PC-3 (cell line): ENCODE results near the gene ATP8A1. TPM values are rescaled to one million over a fixed set of nuclear protein-coding genes. Genes with fewer than 3 reads are reported as not detected.

Experiments
- ATAC-seq: fragments of 200-7000 bp; cut with Tn5 transposase; 2 replicates; pipeline ENCODE4 v1.9.1; 2020; ENCODE audit warnings: mild to moderate bottlenecking, moderate library complexity
- BruUV-seq: library from RNA; stranded (reverse); fragments of 400-500 nt; replicated peaks from 2 replicates; lab custom pipeline; 2021; lab: Mats Ljungman, UMichigan
- CTCF ChIA-PET: fragments of 300-600 bp; sonication (Branson Sonifier 250); formaldehyde crosslinking; loops from one replicate; lab custom pipeline; 2022; ENCODE audit warnings: antibody characterized with exemption; lab: Charles Lee
- POLR2A ChIA-PET: fragments of 300-600 bp; sonication (Branson Sonifier 250); formaldehyde crosslinking; loops from one replicate; lab custom pipeline; 2022; ENCODE audit warnings: antibody characterized with exemption; ENCODE audit not compliant: unreplicated experiment; lab: Charles Lee
- DNase-seq: peaks from one replicate; pipeline ENCODE4 v3.0.0-alpha.2; 2015
- H2AFZ ChIP-seq: fragments of 300-600 bp; sonication (generic); 2 replicates; pipeline ENCODE4 v1.6.0; 2016; ENCODE audit warnings: antibody characterized with exemption, low read length
- H3F3A ChIP-seq: fragments of 300-600 bp; sonication (generic); one replicate; pipeline ENCODE4 v1.6.0; 2017; ENCODE audit warnings: antibody characterized with exemption, low read length, control low read depth, mild to moderate bottlenecking; ENCODE audit not compliant: unreplicated experiment
- H3K27ac ChIP-seq: fragments of 300-600 bp; sonication (generic); 2 replicates; pipeline ENCODE4 v1.5.1; 2016; ENCODE audit warnings: mild to moderate bottlenecking, low read length
- H3K27me3 ChIP-seq: fragments of 300-600 bp; sonication (generic); 2 replicates; pipeline ENCODE4 v1.6.1; 2016; ENCODE audit warnings: low read length, mixed read lengths
- H3K36me3 ChIP-seq: fragments of 300-600 bp; sonication (generic); 2 replicates; pipeline ENCODE4 v1.6.1; 2016; ENCODE audit warnings: low read depth, mixed run types, low read length, mixed read lengths
- H3K4me1 ChIP-seq: fragments of 300-600 bp; sonication (generic); 2 replicates; pipeline ENCODE4 v1.5.1; 2016; ENCODE audit warnings: low read length; ENCODE audit not compliant: insufficient read depth
- H3K4me2 ChIP-seq: fragments of 300-600 bp; sonication (generic); 2 replicates; pipeline ENCODE4 v1.6.0; 2016; ENCODE audit warnings: low read length
- H3K4me3 ChIP-seq: fragments of 300-600 bp; sonication (generic); 2 replicates; pipeline ENCODE4 v1.5.1; 2016; ENCODE audit warnings: mild to moderate bottlenecking, low read length, mixed read lengths
- H3K79me2 ChIP-seq: fragments of 300-600 bp; sonication (generic); 2 replicates; pipeline ENCODE4 v1.6.1; 2017; ENCODE audit warnings: low read length, mixed read lengths
- H3K9ac ChIP-seq: fragments of 300-600 bp; sonication (generic); 2 replicates; pipeline ENCODE4 v1.6.0; 2016; ENCODE audit warnings: mild to moderate bottlenecking, low read length
- H3K9me2 ChIP-seq: fragments of 300-600 bp; sonication (generic); replicated peaks from 2 replicates; pipeline ENCODE4 v1.6.1; 2016; ENCODE audit warnings: mixed run types, low read length, mixed read lengths
- H3K9me3 ChIP-seq: fragments of 300-600 bp; sonication (generic); 2 replicates; pipeline ENCODE4 v1.6.1; 2016; ENCODE audit warnings: low read length, mixed read lengths
- H4K20me1 ChIP-seq: fragments of 300-600 bp; sonication (generic); 2 replicates; pipeline ENCODE4 v1.6.1; 2016; ENCODE audit warnings: low read length, mixed read lengths
- EZH2 ChIP-seq: fragments of 300-600 bp; sonication (generic); IDR thresholded peaks from one replicate; pipeline ENCODE4 v1.6.1; 2017; ENCODE audit warnings: antibody characterized with exemption, mild to moderate bottlenecking, low read length; ENCODE audit not compliant: unreplicated experiment
- EZH2phosphoT487 ChIP-seq: fragments of 300-600 bp; sonication (generic); IDR thresholded peaks from 2 replicates; pipeline ENCODE4 v1.6.1; 2018; ENCODE audit warnings: mild to moderate bottlenecking, antibody characterized with exemption, low read length, borderline replicate concordance
- intact Hi-C: fragments of 100-400 bp; cut with micrococcal nuclease; formaldehyde crosslinking; loops from 2 replicates; pipeline ENCODE4 v1.9.0; 2023
- total RNA-seq: library from RNA; depleted of rRNA; stranded (reverse); fragments of >200 nt; gene quantifications from 2 replicates; pipeline ENCODE4 v1.2.3, GENCODE V29; 2014
- TF ChIP-seq, protein P1 (sequence below): fragments of 300-600 bp; sonication (generic); conservative IDR thresholded peaks from 2 replicates; pipeline ENCODE4 v1.5.1; 2017; ENCODE audit warnings: antibody characterized with exemption, low read depth, mild to moderate bottlenecking, low read length

The ATP8A1 gene
- total RNA-seq, 1 experiment from 2014 or later = 3.9 TPM

DNA sequence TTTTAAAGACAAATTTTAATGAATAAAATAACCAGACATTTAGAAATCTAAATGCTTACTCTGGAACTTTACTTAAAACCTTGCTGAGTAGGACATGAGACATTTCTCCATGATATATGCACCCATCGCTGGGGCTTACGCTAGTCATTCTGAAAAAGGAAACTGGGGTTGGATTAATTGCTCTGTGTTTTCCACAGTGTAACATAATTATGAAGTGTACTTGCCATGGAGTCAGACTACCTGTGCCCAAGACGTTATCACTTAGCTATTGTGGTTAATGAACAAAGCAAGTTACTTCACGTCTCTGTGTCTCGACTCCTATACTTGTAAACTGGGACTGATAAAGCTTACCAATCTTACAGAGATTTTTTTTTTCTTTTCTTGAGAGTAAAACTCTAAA, 211.9 kb downstream of the ATP8A1 start:
- POLR2A ChIA-PET = no interaction called here
- Histone ChIP-seq H3K9me3 (no peaks in the 10 kb centered on the region), H3K36me3 (no peaks in the 10 kb centered on the region), H3F3A (no peaks in the 10 kb centered on the region), H3K27ac (no peak overlapping the region), H2AFZ (no peak overlapping the region), H3K9ac (no peak overlapping the region), H3K4me1 (no peaks in the 10 kb centered on the region), H3K27me3 (no peaks in the 10 kb centered on the region), H3K9me2 (no peaks in the 10 kb centered on the region), H3K79me2 (no peaks in the 10 kb centered on the region), H3K4me2 (no peak overlapping the region), H4K20me1 (no peaks in the 10 kb centered on the region), H3K4me3 (no peak overlapping the region)
- intact Hi-C loops = no loop called here
- DNase-seq (no peak), ATAC-seq (no peak)
- BruUV-seq = no TSS peak
- CTCF ChIA-PET = interaction anchor here (0.6 kb wide), 1 partner anchor 20 kb away, joined by 3 read pairs; no protein-coding TSS in a partner anchor
- TF ChIP-seq EZH2 (no peak), EZH2phosphoT487 (no peak)
- TF ChIP-seq, protein P1, sequence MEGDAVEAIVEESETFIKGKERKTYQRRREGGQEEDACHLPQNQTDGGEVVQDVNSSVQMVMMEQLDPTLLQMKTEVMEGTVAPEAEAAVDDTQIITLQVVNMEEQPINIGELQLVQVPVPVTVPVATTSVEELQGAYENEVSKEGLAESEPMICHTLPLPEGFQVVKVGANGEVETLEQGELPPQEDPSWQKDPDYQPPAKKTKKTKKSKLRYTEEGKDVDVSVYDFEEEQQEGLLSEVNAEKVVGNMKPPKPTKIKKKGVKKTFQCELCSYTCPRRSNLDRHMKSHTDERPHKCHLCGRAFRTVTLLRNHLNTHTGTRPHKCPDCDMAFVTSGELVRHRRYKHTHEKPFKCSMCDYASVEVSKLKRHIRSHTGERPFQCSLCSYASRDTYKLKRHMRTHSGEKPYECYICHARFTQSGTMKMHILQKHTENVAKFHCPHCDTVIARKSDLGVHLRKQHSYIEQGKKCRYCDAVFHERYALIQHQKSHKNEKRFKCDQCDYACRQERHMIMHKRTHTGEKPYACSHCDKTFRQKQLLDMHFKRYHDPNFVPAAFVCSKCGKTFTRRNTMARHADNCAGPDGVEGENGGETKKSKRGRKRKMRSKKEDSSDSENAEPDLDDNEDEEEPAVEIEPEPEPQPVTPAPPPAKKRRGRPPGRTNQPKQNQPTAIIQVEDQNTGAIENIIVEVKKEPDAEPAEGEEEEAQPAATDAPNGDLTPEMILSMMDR = no peak

DNA sequence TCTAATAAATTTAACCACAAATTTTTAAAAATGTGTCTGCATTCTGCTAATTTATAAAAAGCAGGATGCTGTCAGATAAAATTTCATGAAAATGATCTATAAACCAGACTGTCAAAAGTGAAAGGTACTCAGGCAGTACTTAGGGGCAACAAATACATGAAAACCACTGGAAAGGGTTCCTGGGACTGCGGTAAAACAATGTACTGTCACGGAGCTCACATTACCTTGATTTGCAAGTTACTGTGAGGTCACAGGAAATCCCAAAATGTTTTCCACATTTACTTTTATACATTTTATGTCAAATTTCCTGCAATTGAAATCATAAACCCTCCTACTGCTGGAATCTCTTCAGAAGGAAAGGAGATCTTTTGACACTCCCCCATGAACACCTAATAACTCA, 214.3 kb downstream of the ATP8A1 start:
- H3K9me3 ChIP-seq = no peaks in the 10 kb centered on the region
- no peak overlapping the region for H3K27ac ChIP-seq
- H3K4me3 ChIP-seq = no peak overlapping the region
- no peaks in the 10 kb centered on the region for H3K9me2 ChIP-seq
- ATAC-seq (no peak), DNase-seq (no peak)
- POLR2A ChIA-PET = no interaction called here
- intact Hi-C loops = no loop called here
- BruUV-seq = no TSS peak
- TF ChIP-seq EZH2 (no peak), EZH2phosphoT487 (no peak)
- TF ChIP-seq, protein P1 = no peak
- no peaks in the 10 kb centered on the region for H3K27me3 ChIP-seq
- no peaks in the 10 kb centered on the region for H3K4me1 ChIP-seq
- no peak overlapping the region for H3K4me2 ChIP-seq
- no peaks in the 10 kb centered on the region for H3F3A ChIP-seq
- H3K9ac ChIP-seq = no peak overlapping the region
- no peaks in the 10 kb centered on the region for H3K79me2 ChIP-seq
- H2AFZ ChIP-seq = no peak overlapping the region
- no peaks in the 10 kb centered on the region for H3K36me3 ChIP-seq
- CTCF ChIA-PET = no interaction called here
- H4K20me1 ChIP-seq = no peaks in the 10 kb centered on the region

DNA sequence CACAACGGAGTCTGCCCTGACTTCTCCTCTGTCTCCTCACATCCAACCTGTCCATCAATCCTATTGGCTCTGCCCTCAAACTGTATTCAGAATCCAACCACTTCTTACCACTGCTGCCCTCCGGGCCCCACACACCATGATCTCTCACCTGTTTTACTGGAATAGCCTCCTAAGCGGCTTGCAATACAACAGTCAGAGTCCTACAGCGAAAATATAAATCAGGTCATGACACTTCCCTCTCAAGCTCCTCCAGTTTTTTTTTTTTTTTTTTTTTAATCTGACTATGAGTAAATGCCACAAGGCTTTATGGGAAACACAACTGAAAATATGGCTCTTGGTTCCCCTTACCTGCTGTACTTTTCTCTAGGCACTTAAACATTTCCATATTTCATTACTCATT, 216.8 kb downstream of the ATP8A1 start:
- H2AFZ ChIP-seq = no peak overlapping the region
- no peaks in the 10 kb centered on the region for H3K9me2 ChIP-seq
- no peaks in the 10 kb centered on the region for H3K36me3 ChIP-seq
- ATAC-seq (no peak), DNase-seq (no peak)
- POLR2A ChIA-PET = no interaction called here
- H3F3A ChIP-seq = no peaks in the 10 kb centered on the region
- H3K4me1 ChIP-seq = no peaks in the 10 kb centered on the region
- CTCF ChIA-PET = no interaction called here
- no peaks in the 10 kb centered on the region for H3K79me2 ChIP-seq
- no peak overlapping the region for H3K27ac ChIP-seq
- H3K4me2 ChIP-seq = no peak overlapping the region
- no peak overlapping the region for H3K4me3 ChIP-seq
- no peaks in the 10 kb centered on the region for H3K9me3 ChIP-seq
- intact Hi-C loops = no loop called here
- BruUV-seq = no TSS peak
- no peaks in the 10 kb centered on the region for H4K20me1 ChIP-seq
- H3K27me3 ChIP-seq = no peaks in the 10 kb centered on the region
- no peak overlapping the region for H3K9ac ChIP-seq
- TF ChIP-seq, protein P1 = no peak
- TF ChIP-seq EZH2phosphoT487 = no peak
